GM19035 (cell line): ENCODE data around the gene ALDH1A1.

Source experiments
- ATAC-seq: cut with Tn5 transposase; IDR thresholded peaks from one replicate; pipeline ENCODE4 v1.9.1; 2021; ENCODE audit not compliant: unreplicated experiment

The ALDH1A1 gene

DNA sequence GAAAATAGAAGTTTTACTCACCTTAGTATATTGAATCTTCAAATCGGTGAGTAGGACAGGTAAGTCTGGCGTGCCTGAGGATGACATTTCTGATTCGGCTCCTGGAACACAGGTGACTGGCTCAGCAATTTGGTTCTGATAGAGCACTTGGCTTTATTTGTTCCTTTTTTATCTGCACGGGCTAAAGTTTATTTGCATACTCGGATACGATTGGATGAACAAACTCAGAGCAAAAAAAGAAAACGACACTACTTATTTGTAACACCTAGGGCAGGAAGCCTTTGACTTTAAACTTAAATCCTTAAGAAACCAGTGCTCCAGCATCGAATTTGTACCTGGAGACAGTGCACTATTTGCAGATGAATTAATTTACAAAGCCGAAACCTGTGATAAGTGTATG lies at the start of gene ALDH1A1:
Gene ALDH1A1, minus strand, starts transcription at position 140 of the 400 bp plus-strand sequence. Its CDS starts 53 bp downstream, at position 87.
- ATAC-seq: no peak

DNA sequence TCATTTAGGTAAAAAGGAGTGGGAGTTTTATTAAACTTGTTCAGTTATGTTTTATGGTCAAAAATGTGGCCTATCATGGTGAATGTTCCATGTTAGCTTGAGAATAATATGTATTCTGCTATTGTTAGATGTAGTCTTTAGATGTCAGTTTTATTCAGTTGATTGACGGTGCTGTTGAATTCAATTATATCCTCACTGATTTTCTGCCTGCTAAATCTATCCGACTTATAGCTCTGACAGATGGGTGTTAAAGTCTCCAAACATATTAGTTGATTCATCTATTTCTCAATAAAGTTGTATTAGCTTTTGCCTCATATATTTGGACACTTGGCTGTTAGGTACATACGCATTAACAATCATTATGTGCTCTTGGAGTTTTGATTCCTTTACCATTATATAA lies 49.0 kb upstream of the ALDH1A1 start:
- no peak for ATAC-seq

DNA sequence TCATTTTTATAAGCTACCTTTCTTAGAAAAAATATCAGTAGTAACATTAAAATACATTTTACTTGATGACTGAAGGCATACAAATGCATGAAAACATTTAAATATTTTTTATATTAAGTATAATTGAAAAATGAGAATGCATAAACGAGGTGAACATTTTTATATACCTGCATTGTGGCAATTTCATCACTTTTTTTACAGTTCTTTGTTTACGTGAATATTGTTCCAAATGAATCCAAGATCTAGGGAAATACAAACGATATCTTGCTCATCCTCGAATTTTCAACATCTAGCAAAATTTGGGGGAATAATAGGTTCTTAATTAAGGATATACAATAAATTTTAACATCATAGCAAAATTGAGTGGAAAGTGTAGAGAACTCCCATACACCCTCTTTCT lies 45.5 kb upstream of the ALDH1A1 start:
- ATAC-seq: no peak

- ATAC-seq: no peak
Measured at GRCh38 chr9:72997387-72997995, 44.6 kb upstream of the ALDH1A1 start.

DNA sequence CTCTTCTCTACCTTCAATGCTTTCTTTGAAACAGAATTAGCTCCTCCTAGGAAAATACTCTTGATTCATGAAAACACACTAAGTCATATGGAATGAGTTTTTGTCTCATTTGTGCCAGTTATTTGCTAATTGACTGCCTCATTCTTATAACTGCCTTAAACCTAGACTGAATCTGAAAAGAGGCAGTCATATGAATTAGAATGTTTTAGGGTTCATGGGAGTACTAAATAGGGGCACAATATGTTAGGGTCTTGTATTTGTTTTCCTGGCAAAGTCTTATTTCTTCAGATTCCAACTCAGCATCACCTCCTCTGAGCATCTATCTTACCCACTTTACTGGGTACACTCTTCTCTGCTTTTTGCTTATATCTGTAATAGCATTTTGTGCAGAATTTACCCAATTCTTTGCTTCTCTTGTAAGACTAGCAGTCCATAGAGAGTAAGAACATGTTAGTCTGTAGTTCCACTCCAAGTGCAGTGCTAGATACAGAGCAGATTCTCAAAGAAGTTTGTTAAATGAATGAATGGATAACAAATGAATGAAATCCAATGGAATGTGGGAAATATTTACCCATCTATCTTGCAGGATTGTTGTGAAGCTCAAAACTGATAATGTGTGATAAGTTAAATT lies 43.9 kb upstream of the ALDH1A1 start:
- ATAC-seq: no peak

DNA sequence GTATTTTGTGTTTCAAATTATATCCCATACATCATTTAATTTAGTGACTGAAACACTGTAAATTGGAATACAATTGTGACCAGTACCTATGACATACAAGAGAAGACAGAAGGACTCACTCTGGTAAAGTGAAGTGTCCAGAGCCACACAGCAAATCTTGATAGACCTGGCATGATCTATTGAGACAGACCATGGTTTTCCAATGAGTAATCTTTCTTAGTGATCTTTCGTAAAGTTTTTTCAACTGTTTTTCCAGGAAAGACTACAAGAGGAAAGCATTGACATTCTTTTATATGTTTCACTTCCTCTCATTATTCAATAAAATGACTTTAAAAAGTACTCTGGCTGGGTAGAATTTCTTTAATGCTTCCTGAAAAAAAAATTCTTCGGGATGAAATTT lies 43.3 kb upstream of the ALDH1A1 start:
- no peak for ATAC-seq

DNA sequence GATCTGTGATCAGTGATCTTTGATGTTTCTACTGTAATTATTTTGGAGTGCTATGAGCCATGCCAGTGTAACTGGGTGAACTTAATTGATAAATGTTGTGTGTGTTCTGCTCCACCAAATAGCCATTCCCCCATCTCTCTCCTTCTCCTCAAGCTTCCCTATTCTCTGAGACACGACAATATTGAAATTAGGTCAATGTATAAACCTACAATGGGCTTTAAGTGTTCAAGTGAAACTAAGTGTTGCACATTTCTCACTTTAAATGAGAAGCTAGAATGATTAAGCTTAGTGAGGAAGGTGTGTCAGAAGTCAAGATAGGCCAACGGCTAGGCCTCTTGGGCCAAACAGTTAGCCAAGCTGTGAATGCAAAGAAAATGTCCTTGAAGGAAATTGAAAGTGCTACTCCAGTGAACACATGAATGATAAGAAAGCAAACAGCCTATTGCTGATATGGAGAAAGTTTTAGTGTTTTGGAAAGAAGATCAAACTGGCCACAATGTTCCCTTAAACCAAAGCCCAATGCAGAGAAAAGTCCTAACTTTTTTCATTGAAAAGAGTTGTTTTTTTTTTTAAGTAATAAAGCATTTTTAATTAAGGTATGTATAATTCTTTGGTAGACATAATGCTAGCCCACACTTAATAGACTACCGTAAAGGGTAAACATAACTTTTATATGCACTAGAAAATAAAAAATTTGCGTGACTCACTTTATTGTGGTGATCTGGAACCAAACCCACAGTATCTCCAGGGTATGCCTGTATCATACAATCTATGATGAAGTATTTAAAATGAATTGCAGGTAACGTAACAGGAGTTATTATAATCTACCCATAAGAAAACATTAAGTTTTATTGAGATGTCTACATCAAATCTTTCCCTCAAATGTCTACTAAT lies 42.5 kb upstream of the ALDH1A1 start:
- no peak for ATAC-seq

DNA sequence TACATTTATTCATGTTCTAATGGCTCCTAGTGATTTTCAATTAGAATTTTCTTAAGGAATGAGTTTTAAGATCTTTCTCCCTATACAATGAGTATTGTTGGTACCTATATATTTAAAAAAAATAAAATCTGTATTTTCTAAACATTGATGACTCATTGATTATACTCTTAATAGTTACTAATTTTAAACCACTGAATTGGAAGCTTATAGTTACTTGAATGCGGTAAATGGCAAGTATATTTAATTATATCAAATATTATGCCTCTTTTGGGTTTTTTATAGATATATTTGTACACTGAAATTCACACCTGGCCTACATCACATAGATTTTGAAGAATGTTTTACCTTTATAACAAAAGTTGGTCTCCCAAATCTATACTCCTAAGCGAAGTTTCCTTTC lies 38.9 kb upstream of the ALDH1A1 start:
- ATAC-seq: no peak

DNA sequence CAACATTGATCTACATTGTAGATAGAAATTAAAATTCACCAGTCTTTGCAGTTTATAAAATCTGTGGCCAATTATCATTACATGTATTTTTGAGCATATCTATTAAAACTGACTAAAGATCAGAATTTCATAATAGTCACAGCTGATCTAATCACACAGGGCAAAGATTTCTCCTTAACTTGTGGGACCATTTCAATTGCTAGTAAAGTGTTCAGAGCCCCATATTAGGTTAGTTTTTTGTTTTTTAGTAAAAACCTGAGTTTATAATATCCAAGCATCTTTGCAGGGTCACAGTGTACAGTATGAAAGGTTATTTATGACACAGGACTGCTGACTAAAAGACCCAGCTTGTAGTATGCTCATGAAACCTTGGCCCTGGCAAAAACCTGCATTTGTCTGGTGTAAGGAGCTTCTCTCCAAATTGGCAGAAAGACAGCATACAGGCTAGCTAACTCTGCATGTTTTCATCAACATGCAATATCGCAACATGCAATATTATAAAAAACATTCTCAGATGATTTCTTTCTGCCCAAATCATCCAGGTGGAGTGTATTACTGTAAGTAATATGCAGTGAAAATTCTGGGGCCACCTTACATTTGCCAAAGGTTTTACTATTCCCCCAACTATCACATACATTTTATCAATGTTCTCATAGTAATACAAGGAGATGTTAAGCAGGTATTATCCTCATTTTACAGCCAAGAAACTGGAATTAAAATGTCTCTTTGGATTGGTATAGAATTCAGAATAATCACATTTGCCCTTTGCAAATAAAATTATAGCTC lies 37.7 kb upstream of the ALDH1A1 start:
- no peak for ATAC-seq

DNA sequence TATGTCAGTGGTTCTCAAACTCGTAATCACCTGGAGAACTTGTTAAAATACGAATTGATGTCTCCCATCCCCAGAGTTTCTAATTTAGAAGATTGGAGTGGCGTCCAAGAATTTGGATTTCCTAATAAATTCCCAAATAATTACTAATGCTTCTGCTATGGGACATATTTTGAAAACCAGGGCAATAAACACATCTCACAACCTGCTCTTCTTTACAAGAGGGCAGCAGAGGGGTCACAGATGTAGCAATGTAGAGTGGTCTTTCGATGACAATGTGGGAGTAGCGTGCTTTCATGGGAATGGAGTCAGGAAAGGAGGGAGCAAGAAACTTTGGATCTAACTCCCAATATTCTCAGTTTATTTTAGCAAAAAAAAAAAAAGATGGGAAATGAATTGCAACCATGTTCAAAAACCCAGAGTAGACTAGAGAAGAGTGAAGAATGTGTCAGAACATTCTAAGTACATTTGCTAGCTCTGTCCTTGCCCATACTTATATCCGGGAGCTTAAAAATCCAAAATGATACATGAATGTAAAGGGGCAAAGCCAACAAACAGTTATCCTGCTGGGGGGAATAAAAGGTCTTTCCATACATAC lies 33.8 kb upstream of the ALDH1A1 start:
- ATAC-seq: no peak

DNA sequence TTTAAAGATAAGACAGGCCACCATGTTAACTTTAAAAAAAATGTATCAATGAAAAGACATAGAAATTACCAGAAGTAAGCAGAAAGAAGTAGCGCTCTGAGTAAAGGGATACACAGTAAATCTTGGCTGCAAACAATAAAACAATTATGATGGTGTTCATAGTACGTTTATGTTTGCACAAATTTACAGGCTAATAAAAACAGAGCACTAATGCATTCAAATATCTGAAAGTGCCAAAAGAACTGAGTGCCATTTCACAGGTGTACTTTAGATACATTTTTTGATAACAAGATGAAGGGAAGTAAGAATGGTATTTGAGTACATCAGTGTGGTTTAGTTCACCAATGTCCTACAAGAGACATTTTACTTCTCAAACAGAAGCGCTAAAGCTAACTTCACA lies 32.9 kb upstream of the ALDH1A1 start:
- ATAC-seq: no peak

DNA sequence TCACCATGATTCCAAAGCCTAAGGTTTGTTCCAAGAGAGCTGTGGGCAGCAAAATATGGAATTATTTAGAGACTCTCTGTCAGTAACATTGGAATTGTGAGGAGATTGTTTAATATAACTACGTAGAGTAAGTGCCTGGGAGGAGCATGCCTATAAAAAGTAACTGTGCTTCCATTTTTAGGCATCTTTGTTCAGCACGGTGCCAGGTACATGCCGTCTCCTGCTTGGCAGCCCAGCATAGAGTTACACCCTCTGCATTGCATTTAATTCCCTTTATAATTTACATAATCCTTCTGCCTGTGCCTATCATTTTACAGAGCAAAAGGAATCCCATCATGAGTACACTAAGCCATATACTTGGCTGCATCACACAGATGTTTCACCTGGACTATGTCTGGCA lies 32.1 kb upstream of the ALDH1A1 start:
- no peak for ATAC-seq

DNA sequence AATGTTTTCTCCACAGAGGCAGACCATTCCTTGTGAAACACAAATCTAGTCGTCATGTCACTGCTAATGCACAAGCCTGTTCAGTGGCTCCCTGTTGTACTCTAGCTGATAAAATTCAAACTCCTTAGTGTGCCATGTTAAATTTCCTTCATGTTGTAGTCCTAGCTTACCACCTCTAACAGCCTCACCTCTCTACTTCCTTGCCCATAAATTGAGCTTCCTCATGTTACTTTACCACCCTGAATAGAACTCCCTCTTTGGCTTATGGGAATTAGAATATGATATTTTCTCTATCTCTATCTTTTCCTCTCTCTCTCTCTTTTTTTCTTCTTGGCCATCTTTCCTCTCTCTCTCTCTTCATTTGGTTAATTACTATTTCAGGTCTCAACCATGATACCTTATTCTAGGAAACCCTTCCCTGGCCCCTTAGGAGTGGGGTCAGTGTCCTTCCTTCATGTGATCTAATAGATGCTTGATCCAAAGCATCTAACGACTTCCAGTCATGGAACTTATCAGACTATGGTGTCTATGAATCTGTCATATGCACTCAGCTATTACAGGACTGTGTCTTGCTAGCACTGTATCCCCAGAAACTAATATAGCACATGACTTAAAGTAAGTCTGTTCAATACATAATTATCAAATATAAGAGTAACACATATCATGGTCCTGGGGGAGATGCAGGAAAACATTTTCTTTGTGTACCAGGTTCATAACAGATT lies 31.5 kb upstream of the ALDH1A1 start:
- no peak for ATAC-seq

DNA sequence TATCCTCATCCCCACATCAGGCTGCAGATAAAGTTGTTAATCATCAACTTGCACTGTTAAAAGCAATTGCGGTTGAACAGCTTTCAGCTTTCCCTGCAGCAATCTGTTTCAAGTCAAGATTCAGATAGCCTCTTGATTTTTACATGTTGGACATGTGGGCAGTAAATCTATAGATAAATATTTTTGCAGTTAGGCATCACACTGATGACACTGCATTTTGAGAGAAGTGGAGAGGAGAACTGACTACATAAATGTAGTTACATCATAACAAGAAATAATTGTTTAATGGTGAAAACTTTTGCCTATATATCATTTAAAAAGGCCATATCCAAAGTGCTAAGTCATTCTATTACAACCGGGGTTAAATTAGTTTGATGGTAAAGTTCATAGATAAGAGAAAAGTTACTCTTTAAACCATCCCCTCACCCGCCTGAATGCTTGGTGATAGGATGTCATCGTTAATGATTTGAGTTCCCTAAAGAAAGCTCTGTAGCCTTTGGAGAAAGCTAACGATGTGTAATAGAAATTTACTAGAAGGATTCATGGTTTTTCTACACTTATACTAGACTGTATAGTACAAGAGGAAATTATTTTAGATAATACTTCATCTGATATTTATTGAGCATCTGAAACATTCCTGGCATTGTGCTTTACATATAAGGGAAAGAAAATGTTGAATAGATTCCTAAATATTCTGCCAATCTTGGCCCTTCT lies 30.8 kb upstream of the ALDH1A1 start:
- ATAC-seq: no peak

DNA sequence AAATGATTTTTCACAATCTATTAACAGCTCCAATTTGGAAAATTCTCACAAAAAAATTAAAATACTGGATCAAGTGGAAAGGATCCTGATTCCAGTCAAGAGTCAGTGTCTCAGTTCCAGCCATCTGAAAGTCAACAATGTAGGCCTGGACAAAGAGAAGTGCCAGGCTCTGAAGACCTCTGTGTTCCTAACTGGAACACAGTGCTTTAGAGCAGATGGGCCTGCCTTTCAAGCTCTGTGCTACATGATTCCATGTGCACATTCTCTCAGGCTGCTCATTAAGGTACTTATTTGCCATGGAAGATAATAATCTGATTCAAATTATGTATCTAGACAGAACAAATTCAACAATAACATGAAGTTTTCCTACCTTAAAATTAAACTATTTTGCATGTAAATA lies 30.2 kb upstream of the ALDH1A1 start:
- ATAC-seq: no peak

DNA sequence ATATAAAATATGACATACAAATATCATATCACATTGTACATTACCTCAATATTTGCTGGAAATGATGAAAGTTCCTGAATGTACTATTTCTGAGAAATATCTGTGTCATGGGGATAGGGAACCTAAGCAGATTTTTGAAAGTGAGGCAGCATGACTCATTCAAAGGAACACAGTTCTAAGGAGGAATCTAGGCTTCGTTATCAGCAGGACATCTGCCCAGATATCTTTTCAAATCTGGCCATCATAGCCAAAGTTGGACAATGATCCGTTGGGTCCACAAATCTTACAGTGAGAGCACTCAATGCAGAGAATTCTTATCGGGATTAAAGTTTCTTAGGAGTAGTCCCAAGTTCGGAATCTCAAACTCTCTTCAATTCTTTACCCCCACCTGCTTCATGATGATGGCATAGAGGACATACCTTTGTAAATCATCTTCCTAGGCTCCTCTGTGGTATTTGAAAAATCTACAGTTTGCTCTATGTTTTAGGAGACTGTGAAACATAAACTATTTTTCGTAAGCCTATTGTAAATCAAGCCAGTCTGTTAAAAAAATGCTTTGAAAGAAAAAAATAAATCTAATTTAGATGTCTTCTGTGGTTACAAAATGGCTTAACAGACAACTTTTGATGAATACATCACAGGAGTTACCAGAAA lies 29.4 kb upstream of the ALDH1A1 start:
- no peak for ATAC-seq

GRCh38 chr9:72981433-72981832 lies 28.6 kb upstream of the ALDH1A1 start:
- ATAC-seq: no peak

DNA sequence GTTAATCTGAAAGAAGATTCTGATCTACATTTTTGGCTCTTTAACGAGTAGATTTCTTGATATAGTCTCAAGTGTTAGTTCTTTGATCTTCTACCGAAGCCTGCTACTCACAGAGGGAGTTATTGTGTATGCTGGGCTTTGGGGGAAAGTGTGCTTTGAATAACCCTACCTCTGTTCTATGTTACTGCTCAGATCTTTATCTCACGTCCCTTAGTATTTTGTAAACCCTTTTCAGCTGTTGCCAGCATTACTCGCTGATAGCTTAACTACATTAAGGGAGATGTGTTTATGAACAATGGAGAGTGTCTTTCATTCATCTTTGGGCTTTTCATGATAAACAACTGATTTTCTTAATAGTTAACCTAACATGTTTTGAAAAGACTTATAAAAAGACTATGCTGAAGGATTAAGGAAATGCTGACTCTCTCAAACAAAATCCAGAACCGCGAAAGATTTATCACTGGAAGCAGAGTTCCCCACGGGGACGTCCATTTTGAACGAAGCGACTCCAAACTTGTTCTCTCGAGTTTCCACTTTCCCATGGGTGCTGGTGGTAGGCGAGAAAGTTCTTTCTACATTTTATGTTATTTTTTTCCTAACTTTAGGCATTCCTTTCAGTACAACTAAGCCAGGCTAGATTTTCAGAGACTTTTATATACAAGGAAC lies 27.9 kb upstream of the ALDH1A1 start:
- ATAC-seq: no peak

- no peak for ATAC-seq
Measured at GRCh38 chr9:72980183-72980582, 27.3 kb upstream of the ALDH1A1 start.
